AG09309 (cell line): ENCODE measurements around the gene NEGR1.
A peak's percentile ranks its signal among the peaks of the same experiment; 100 is the strongest.

ENCODE experiments used
- DNase-seq: peaks from one replicate; pipeline ENCODE4 v3.0.0-alpha.2; 2010; ENCODE audit warnings: low read depth
- H3K4me3 ChIP-seq: 2 replicates; pipeline ENCODE4 v1.5.1; 2011; ENCODE audit warnings: mild to moderate bottlenecking, low read depth, low read length, moderate library complexity; ENCODE audit not compliant: control insufficient read depth
- TF ChIP-seq, protein P1 (sequence below): IDR thresholded peaks from 2 replicates; pipeline ENCODE4 v1.5.1; 2011; ENCODE audit warnings: mild to moderate bottlenecking, low read depth, low read length, inconsistent platforms; ENCODE audit not compliant: insufficient read depth, control insufficient read depth; ENCODE audit errors: missing control alignments

The NEGR1 gene

DNA sequence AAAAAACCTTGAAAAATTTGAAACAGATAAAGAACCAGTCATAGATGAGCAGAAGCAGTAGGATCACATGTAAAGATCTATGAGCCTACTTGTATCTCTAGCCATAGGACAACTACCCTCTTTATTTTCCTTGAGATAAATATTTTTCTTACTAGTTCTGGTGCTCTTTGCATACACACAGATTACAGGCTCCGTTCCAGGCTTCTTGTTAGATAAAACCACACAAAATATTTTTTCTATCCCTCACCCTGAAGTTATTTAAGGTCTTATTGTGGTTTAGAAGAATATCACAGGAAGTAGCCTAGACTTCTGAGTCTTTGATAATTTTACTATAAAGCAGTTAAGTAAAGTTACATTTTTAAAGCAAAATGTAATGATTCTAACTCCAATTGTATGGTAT, 512.2 kb downstream of the NEGR1 start:
- TF ChIP-seq, protein P1, sequence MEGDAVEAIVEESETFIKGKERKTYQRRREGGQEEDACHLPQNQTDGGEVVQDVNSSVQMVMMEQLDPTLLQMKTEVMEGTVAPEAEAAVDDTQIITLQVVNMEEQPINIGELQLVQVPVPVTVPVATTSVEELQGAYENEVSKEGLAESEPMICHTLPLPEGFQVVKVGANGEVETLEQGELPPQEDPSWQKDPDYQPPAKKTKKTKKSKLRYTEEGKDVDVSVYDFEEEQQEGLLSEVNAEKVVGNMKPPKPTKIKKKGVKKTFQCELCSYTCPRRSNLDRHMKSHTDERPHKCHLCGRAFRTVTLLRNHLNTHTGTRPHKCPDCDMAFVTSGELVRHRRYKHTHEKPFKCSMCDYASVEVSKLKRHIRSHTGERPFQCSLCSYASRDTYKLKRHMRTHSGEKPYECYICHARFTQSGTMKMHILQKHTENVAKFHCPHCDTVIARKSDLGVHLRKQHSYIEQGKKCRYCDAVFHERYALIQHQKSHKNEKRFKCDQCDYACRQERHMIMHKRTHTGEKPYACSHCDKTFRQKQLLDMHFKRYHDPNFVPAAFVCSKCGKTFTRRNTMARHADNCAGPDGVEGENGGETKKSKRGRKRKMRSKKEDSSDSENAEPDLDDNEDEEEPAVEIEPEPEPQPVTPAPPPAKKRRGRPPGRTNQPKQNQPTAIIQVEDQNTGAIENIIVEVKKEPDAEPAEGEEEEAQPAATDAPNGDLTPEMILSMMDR, result no peak
- peak; percentile 46 for DNase-seq
- no peak overlapping the region for H3K4me3 ChIP-seq

DNA sequence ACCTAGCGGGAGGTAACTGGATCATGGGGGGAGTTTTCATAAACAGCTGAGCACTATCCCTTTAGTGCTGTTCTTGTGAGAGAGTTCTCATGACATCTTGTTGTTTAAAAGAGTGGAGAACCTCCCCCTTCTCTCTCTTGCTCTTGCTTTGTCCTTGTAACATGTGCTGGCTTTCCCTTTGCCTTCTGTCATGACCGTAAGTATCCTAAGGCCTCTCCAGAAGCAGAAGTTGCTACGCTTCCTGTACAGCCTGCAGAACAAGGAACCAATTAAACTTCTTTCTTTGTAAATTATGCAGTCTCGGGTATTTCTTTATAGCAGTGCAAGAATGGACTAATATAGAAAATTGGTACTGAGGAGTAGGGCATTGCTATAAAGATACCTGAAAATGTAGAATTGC, 515.6 kb downstream of the NEGR1 start:
- DNase-seq, result no peak
- no peak overlapping the region for H3K4me3 ChIP-seq
- TF ChIP-seq, protein P1, result no peak

DNA sequence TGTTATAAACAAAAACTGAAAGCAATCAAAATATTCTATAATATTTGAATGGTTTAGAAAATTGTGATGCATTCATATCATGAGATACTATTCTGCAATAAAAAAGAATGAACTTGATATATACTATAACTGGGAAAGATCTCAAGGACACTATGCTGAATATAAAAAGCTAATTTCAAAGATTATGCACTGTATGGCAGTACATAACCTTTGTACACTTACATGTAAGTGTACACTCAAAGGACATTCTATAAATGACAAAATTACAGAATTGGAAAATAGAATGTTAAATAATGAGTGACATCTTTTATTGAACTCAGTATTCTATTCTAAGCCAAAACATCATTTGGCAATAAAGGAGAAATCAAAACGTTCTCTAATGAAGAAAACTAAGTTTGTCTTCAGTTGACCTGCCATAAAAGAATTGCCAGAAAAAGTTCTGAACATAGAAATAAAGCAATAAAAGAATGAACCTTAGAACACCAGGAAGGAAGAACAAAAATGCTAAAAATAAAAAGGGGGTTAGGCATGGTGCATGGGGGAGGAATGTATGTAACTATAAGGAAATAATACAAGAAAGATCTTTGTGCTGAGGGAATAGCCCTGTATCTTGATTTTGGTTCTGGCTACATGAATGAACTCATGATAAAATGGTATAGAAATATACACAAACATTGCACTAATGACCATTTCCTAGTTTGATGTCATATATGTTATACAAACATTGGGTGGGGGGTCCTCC, 519.7 kb downstream of the NEGR1 start:
- H3K4me3 ChIP-seq, result no peak overlapping the region
- TF ChIP-seq, protein P1, result no peak
- no peak for DNase-seq

DNA sequence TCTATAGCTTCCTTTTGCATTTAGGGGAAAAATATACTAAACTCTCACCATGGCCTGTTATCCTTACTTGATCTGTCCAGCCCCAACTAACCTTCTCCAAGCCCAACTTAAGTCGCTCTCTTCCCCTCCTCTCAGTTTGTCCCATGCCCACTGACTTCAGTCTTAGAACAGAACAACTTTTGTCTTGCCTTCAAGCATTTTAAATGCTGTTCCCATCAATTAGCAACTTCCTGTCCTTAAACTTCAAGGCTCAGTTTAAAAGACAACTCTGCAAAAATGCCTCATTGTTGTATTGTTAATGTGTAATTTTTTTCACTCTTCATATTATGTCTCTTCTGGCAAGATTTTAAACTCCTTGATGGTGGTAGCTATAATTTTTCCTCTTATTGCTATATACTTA, 526.9 kb downstream of the NEGR1 start:
- H3K4me3 ChIP-seq, result no peak overlapping the region
- no peak for DNase-seq
- TF ChIP-seq, protein P1, result no peak

DNA sequence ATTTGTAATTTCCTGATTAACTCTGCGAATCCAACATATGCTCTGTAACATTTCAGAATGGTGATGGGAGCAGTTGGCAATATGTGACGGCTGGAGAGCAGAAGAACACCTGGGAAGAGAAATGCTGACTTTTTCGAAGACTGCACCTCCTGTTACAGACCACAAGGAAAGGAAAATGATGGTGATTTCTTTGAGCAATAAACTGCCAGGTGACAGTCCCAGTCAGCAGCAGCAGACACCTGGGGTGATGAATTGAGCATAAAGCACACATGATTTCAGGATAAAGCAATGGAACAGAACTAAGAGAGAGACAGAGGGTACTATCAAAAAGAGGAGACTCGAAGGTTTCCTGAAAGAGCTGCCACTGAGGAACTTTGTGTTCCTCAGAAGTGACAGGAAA, 528.6 kb downstream of the NEGR1 start:
- TF ChIP-seq, protein P1, result no peak
- DNase-seq, result no peak
- H3K4me3 ChIP-seq, result no peak overlapping the region

DNA sequence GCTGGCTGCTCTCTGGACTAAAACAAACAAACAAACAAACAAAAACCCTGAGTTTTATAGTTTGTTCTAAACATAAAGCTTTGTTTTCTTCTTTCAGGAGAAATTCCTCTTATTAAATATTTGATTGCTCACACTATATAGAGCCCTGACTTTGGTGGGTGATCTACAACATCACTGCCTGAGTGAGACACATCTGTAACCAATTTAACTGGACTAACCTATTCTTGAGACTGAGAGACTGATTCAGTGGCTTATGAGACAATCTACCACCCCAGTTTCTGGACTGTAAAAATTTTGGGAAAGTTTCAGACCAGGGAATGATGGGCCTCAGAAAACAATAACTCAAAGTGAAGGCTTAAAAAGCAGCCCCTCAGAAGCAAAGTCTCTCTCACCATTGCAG, 537.0 kb downstream of the NEGR1 start:
- no peak for DNase-seq
- no peak overlapping the region for H3K4me3 ChIP-seq
- TF ChIP-seq, protein P1, result no peak
